Heart left ventricle (tissue), 16 donors: ENCODE data around the gene DUSP18. TPM values are rescaled to one million over a fixed set of nuclear protein-coding genes. Genes with fewer than 3 reads are reported as not detected.

Experiments
- ATAC-seq, 4 donors: fragments of 200-7000 bp; cut with Tn5 transposase; one replicate each; pipeline ENCODE4 v1.9.1; 2020 to 2022; ENCODE audit warnings: moderate library complexity in 4 of 4, mild to moderate bottlenecking in 3 of 4, moderate number of reproducible peaks in 1 of 4
- DNase-seq, 5 donors: peaks; one replicate each; pipeline ENCODE4 v3.0.0-alpha.2; 2020
- H3K27ac ChIP-seq, 12 donors: fragments of 200-600 bp; sonication (generic) in 4 of 12; one replicate each; pipeline versions ENCODE4 v1.5.0 to v1.8.0; 2016 to 2022; ENCODE audit warnings: mild to moderate bottlenecking in 2 of 12
- H3K27me3 ChIP-seq, 9 donors: fragments of 200-600 bp; sonication (generic) in 2 of 9; one replicate each; pipeline versions ENCODE4 v1.5.1 to v1.8.0; 2016 to 2022; ENCODE audit warnings: mild to moderate bottlenecking in 3 of 9
- H3K36me3 ChIP-seq, 9 donors: fragments of 200-600 bp; sonication (generic) in 2 of 9; one replicate each; pipeline versions ENCODE4 v1.5.0 to v1.8.0; 2018 to 2022; ENCODE audit warnings: mild to moderate bottlenecking in 2 of 9
- H3K4me1 ChIP-seq, 12 donors: fragments of 200-600 bp; sonication (generic) in 4 of 12; one replicate each; pipeline versions ENCODE4 v1.5.0 to v1.8.0; 2016 to 2022; ENCODE audit warnings: mild to moderate bottlenecking in 3 of 12
- H3K4me3 ChIP-seq, 12 donors: fragments of 200-600 bp; sonication (generic) in 4 of 12; one replicate each; pipeline versions ENCODE4 v1.5.0 to v1.8.0; 2017 to 2022; ENCODE audit warnings: mild to moderate bottlenecking in 9 of 12, moderate library complexity in 4 of 12
- H3K9me3 ChIP-seq, 12 donors: fragments of 200-600 bp; sonication (generic) in 4 of 12; one replicate each; pipeline versions ENCODE4 v1.5.0 to v1.8.0; 2016 to 2022; ENCODE audit warnings: mild to moderate bottlenecking in 1 of 12
- POLR2A ChIP-seq, 2 donors: fragments of 450-650 bp; IDR thresholded peaks; one replicate each; pipeline ENCODE4 v1.6.1; 2017; ENCODE audit warnings: antibody characterized with exemption in 2 of 2, mild to moderate bottlenecking in 2 of 2, moderate library complexity in 2 of 2
- WGBS, 4 donors: extraction: QIAGEN DNeasy Blood & Tissue Kit in 2 of 4; methylation state at CpG; one replicate each; pipeline versions ENCODE4 v1.1.5 to v1.1.7; 2013 to 2018; 5-methylcytosine and 5-hydroxymethylcytosine counted together
- intact Hi-C, 10 donors: fragments of 100-400 bp; cut with DNase I; formaldehyde crosslinking; loops; one replicate each; pipeline versions ENCODE4 v1.11.1 to v1.14.2; 2022
- polyA plus RNA-seq, 2 donors: library from polyadenylated mRNA; stranded (reverse); fragments of 200-250 nt; gene quantifications; one replicate each; pipeline ENCODE4 v1.2.3, GENCODE V29; 2013
- total RNA-seq, 9 donors: library from RNA; depleted of rRNA in 2 of 9; stranded (reverse); fragments of >200 nt in 2 of 9; fragmentation: NEBNext Ultra II Directional in 3 of 9; extraction: Animal tissue kit (Norgen Biotek cat#: 25700) in 3 of 9; gene quantifications; one replicate each; pipeline versions ENCODE4 v1.1.0 to v1.2.4, GENCODE V29; 2016 to 2023
- TF ChIP-seq, protein P1 (sequence below), 12 donors: fragments of 200-600 bp; sonication (generic) in 4 of 12; IDR thresholded peaks; one replicate each; pipeline versions ENCODE4 v1.5.0 to v1.8.0; 2018 to 2022; ENCODE audit warnings: antibody characterized with exemption in 12 of 12, mild to moderate bottlenecking in 5 of 12
- donor health status: ischemic (EF 13 %, LVEDD 7.1; RV severe dilation, severe dysfunction).
- donor health status: healthy with polysubstance abuse.
- donor health status: DM: no; HTN: yes; CAD: no.
- donor health status: DM: no; HTN: no; CAD: no.
- donor health status: ischemic (EF 25% LVEDD 6.9; RV normal size, moderate dysfunction).
- donor health status: ischemic (EF 25% LVEDD 5.7; RV mildly dilated, moderate dysfunction).
- donor health status: healthy.
- donor health status: DM: yes; HTN: yes; CAD: no.
- donor health status: ischemic (EF 35%, LVEDD 5.7; RV mildly dilated, moderate dysfunction).
- donor health status: nonischemic (EF 11% LVEDD 7.7; RV severe dilation, severe dysfunction).
- donor health status: DM: yes; HTN: yes; CAD: no.
- donor health status: PGD.
- donor health status: ischemic (EF 29% LVEDD 5.4; RV normal size, mild dysfunction).
- donor health status: nonischemic (EF 23%, LVEDD 6.1; RV moderate dilation, normal function).

Gene DUSP18
- total and polyA plus RNA-seq, 11 donors, result 1.6 to 6.1 (median 3.1) TPM

DNA sequence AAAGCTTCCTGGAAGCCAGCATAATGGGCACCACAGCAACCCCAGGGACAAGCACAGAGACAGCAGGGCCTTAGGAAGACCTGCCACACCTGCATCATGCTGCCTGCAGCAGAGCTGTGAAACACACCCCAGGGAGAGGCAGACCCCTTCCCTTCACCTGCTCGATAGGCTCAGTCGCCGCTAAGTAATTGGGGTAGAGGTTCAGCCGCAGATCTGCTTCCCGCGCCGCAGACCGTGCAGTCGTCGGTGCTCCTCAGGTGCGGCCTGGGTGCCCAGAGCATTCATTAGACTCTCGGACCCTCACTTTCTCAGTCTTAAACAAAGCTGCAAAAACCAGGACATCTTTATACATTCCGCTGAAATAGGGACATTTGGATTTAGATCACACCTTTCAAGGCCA, 2.9 kb downstream of the DUSP18 start:
- peaks cover 0 to 19% (median 11%) of the 10 kb centered on the region in 12 donors for H3K4me1 ChIP-seq
- H3K9me3 ChIP-seq, result no peaks in the 10 kb centered on the region
- intact Hi-C loops, result no loop called here
- no peaks in the 10 kb centered on the region for H3K27me3 ChIP-seq
- H3K36me3 ChIP-seq, result peaks cover 0 to 35% (median 15%) of the 10 kb centered on the region in 9 donors
- H3K4me3 ChIP-seq, result no peak overlapping the region
- H3K27ac ChIP-seq, result no peak overlapping the region
- no peak for ATAC-seq
- TF ChIP-seq, protein P1, sequence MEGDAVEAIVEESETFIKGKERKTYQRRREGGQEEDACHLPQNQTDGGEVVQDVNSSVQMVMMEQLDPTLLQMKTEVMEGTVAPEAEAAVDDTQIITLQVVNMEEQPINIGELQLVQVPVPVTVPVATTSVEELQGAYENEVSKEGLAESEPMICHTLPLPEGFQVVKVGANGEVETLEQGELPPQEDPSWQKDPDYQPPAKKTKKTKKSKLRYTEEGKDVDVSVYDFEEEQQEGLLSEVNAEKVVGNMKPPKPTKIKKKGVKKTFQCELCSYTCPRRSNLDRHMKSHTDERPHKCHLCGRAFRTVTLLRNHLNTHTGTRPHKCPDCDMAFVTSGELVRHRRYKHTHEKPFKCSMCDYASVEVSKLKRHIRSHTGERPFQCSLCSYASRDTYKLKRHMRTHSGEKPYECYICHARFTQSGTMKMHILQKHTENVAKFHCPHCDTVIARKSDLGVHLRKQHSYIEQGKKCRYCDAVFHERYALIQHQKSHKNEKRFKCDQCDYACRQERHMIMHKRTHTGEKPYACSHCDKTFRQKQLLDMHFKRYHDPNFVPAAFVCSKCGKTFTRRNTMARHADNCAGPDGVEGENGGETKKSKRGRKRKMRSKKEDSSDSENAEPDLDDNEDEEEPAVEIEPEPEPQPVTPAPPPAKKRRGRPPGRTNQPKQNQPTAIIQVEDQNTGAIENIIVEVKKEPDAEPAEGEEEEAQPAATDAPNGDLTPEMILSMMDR (IDR thresholded peaks at IDR 0.05), result no peak
- TF ChIP-seq POLR2A (IDR thresholded peaks at IDR 0.05), result no peak
- no peak for DNase-seq
- 97 to 99% (median 98%) methylated on average over 9 to 13 of the region's 13 CpGs for WGBS, 4 donors

DNA sequence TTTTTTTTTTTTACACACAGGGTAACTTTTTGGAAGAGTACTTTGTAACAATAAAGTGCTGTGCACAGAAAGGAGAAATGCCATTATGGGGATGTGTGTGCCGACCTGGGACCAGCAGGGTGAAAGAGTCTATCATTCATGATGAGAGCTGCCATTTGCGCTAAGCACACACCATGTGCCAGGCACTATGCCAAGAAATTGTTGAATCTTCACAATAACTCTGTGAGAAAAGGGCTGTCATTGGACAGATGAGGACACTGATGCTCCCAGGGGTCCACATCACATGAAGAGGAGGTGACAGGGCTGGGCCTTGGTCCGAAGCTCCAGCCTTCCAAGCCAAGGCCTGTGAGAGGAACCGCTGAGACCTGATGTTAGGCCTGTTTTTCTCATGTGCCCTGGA, 5.6 kb downstream of the DUSP18 start:
- Histone ChIP-seq H3K36me3 (peaks cover 0 to 38% (median 15%) of the 10 kb centered on the region in 9 donors), H3K4me3 (no peak overlapping the region), H3K27me3 (no peaks in the 10 kb centered on the region), H3K4me1 (peaks cover 0 to 10% (median 6%) of the 10 kb centered on the region in 12 donors), H3K27ac (no peak overlapping the region), H3K9me3 (no peaks in the 10 kb centered on the region)
- TF ChIP-seq, protein P1 (IDR thresholded peaks at IDR 0.05), result no peak
- TF ChIP-seq POLR2A (IDR thresholded peaks at IDR 0.05), result no peak
- ATAC-seq (no peak), DNase-seq (no peak)
- intact Hi-C loops, result no loop called here
- 79 to 94% (median 90%) methylated on average over 4 of the region's 4 CpGs for WGBS, 4 donors

DNA sequence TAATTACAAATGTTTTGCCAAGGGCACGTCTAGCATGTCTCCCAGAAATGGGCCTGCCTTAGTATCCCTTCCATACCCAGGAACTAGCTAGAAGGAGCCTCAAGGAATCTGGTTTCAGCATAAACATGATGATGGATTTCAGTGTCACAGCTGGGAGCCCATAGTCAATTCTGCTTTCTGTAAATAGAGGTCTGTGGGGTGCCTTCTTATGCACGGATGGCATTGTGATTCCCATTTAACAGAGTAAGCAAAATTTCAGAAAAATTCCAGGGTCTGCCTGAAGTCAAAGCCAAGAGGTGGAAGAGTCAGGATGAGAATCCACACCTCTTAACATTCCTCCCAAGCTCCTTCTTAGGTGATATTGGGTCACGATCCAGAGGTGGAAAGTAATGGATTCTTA, 12.1 kb downstream of the DUSP18 start:
- no peak for ATAC-seq

DNA sequence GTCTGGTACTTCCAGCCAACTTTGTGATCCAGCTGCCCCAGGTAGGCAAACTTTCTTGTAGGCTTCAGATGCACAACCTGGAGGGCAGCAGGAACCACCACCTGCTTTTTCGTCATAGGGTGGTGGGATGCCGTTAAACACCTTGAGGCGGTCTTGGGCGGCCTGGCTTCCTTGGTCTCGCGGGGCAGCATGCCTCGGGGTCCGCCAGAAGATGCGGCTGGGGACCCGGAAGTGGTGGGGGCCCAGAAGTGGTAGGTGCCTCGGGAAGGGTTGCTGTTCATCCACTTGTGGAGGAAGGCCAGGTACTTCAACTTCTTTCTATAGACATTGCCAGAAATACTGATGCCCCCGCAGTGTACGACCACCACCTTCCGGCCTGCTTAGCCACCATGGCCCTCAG, 13.3 kb downstream of the DUSP18 start:
- WGBS, 4 donors, result 96 to 99% (median 97%) methylated on average over 14 of the region's 14 CpGs
- Histone ChIP-seq H3K4me1 (peaks cover 0 to 6% (median 0%) of the 10 kb centered on the region in 12 donors), H3K4me3 (no peak overlapping the region), H3K27me3 (no peaks in the 10 kb centered on the region), H3K36me3 (no peaks in the 10 kb centered on the region), H3K9me3 (no peaks in the 10 kb centered on the region), H3K27ac (no peak overlapping the region)
- ATAC-seq (no peak), DNase-seq (no peak)
- TF ChIP-seq, protein P1 (IDR thresholded peaks at IDR 0.05), result no peak
- TF ChIP-seq POLR2A (IDR thresholded peaks at IDR 0.05), result no peak
- intact Hi-C loops, result no loop called here

More for the DNA sequence above, 12.1 kb downstream of the DUSP18 start:
- Histone ChIP-seq H3K4me1 (no peaks in the 10 kb centered on the region), H3K27me3 (no peaks in the 10 kb centered on the region), H3K36me3 (peaks cover 0 to 11% (median 0%) of the 10 kb centered on the region in 9 donors), H3K27ac (no peak overlapping the region), H3K9me3 (no peaks in the 10 kb centered on the region), H3K4me3 (no peak overlapping the region)
- no peak for TF ChIP-seq POLR2A (IDR thresholded peaks at IDR 0.05)
- TF ChIP-seq, protein P1 (IDR thresholded peaks at IDR 0.05), result no peak
- DNase-seq, result no peak
- 81 to 87% (median 82%) methylated on average over 3 of the region's 3 CpGs for WGBS, 4 donors
- intact Hi-C loops, result no loop called here
